Skeletal muscle satellite cell (primary cell): ENCODE measurements around the gene TFDP2.

ENCODE experiments used
- H3K27me3 ChIP-seq: 2 replicates; pipeline ENCODE4 v1.7.0; 2013; ENCODE audit warnings: low read length; ENCODE audit not compliant: control insufficient read depth, insufficient read depth
- H3K36me3 ChIP-seq: 2 replicates; pipeline ENCODE4 v1.7.0; 2013; ENCODE audit warnings: mild to moderate bottlenecking, control low read depth, low read length; ENCODE audit not compliant: insufficient read depth
- H3K4me1 ChIP-seq: 2 replicates; pipeline ENCODE4 v1.7.0; 2013; ENCODE audit warnings: low read length; ENCODE audit not compliant: control insufficient read depth, insufficient read depth
- H3K4me2 ChIP-seq: 2 replicates; pipeline ENCODE4 v1.7.0; 2013; ENCODE audit warnings: mild to moderate bottlenecking, low read length
- H3K4me3 ChIP-seq: 2 replicates; pipeline ENCODE4 v1.7.0; 2013; ENCODE audit warnings: low read length
- H3K9ac ChIP-seq: 2 replicates; pipeline ENCODE4 v1.7.0; 2013; ENCODE audit warnings: mild to moderate bottlenecking, low read depth, low read length, moderate library complexity
- H3K9me3 ChIP-seq: replicated peaks from 2 replicates; pipeline ENCODE4 v1.7.0; 2013; ENCODE audit warnings: mild to moderate bottlenecking, control low read depth, low read length

Gene TFDP2

DNA sequence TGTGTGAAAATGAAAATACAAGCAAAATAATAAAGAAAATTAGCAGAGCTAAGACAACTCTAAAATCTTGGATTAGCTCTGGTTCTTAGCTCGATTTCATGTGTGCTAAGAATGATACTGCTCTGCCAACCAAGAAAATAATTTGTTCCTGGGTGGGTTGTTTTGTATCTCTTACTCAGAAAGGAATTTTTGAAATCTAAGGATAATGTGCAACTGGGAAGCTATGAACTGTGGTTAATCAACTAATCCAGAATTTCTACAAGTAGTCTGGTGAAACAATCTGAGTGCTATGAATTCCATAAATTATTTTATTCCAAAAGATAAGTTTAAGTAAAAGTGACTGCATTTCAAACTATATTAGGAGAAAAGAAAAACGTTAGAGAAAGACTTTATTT, 92.0 kb downstream of the TFDP2 start:
- H3K9me3 ChIP-seq = no peaks in the 10 kb centered on the region

DNA sequence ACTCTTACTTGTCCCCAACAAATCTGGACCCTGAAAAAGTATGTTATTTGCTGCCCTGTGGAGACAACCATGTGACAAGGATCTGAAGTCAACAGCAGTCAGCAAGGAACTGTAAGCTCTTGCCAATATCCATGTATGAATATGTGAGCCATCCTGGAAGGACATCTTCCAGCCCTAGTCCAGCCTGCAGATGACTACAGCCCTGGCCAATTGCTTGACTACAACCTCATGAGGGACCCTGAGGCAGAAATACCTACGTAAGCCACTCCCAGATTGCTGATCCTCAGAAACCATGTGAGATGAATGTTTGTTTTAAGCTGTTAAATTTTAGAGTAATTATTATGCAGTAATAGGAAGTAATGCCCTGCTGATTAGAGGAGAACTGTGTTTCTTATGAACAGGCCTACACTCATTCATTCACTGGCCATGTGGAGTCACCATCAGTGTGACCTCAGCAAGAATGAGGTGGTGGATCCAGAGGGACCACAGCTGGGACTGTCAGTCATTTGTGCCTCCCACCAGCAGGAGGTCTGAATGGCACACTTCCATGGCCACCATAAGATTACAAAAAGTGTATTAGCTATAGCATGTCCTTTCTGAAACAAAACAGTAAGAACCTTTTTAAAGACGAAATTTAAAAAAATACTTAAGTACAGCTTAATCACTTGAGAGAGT, 92.6 kb downstream of the TFDP2 start:
- Histone ChIP-seq H3K9ac (no peak overlapping the region), H3K4me1 (no peaks in the 10 kb centered on the region), H3K36me3 (no peaks in the 10 kb centered on the region), H3K27me3 (no peaks in the 10 kb centered on the region), H3K4me3 (no peak overlapping the region), H3K9me3 (no peaks in the 10 kb centered on the region), H3K4me2 (no peak overlapping the region)

More for the DNA sequence above, 92.0 kb downstream of the TFDP2 start:
- H3K36me3 ChIP-seq = no peaks in the 10 kb centered on the region
- H3K4me1 ChIP-seq = no peaks in the 10 kb centered on the region
- H3K9ac ChIP-seq = no peak overlapping the region
- H3K4me3 ChIP-seq = no peak overlapping the region
- no peaks in the 10 kb centered on the region for H3K27me3 ChIP-seq
- no peak overlapping the region for H3K4me2 ChIP-seq

DNA sequence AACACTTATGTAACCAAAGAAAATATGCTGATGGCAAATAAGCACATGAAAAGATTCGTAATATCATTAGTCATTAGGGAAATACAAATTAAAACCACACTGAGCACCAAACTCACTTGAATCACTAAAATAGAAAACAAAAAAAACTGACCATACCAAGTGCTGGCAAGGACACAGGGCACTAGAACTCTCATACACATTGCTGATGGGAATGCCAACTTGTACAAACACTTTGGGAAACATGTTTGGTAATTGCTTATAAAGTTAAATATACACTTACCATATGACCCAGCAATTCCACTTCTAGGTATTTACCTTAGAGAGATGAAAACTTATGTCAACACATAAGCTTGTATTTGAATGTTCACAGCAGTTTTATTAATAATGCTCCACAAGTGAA, 95.5 kb downstream of the TFDP2 start:
- no peak overlapping the region for H3K4me2 ChIP-seq
- no peaks in the 10 kb centered on the region for H3K4me1 ChIP-seq
- H3K9ac ChIP-seq = no peak overlapping the region
- no peak overlapping the region for H3K4me3 ChIP-seq
- H3K9me3 ChIP-seq = no peaks in the 10 kb centered on the region
- H3K36me3 ChIP-seq = no peaks in the 10 kb centered on the region
- H3K27me3 ChIP-seq = no peaks in the 10 kb centered on the region

DNA sequence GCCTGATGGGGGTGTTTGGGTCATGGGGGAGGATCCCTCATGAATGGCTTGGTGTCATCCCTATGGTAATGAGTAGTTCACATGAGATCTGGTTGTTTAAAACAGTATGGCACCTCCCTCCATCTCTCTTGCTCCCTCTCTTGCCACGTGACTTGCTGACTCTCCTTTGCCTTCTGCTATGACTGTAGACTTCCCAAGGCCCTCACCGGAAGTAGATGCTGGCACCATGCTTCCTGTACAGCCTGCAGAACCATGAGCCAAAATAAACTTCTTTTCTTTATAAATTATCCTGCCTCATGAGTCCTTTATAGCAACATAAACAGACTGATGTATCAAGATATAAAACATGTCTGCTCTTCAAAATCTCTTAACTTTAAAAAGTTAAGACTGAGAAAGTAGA, 96.1 kb downstream of the TFDP2 start:
- H3K27me3 ChIP-seq = no peaks in the 10 kb centered on the region
- H3K9ac ChIP-seq = no peak overlapping the region
- H3K4me3 ChIP-seq = no peak overlapping the region
- H3K4me2 ChIP-seq = no peak overlapping the region
- H3K9me3 ChIP-seq = no peaks in the 10 kb centered on the region
- H3K36me3 ChIP-seq = no peaks in the 10 kb centered on the region
- no peaks in the 10 kb centered on the region for H3K4me1 ChIP-seq

DNA sequence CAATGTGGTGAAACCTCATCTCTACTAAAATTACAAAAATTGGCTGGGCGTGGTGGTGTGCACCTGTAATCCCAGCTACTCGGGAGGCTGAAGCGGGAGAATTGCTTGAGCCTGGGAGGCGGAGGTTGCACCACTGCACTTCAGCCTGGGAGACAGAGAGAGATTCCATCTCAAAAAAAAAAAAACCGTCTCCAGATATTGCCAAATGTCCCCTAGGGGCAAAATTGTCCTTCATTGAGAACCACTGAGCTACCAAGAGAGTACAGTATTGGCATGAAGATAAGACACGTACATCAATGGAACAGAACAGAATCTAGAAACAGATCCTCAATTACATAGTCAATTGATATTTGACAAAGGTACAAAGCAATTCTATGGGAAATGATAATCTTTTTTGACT, 98.0 kb downstream of the TFDP2 start:
- H3K4me3 ChIP-seq = no peak overlapping the region
- no peaks in the 10 kb centered on the region for H3K36me3 ChIP-seq
- H3K4me1 ChIP-seq = no peaks in the 10 kb centered on the region
- H3K9ac ChIP-seq = no peak overlapping the region
- H3K4me2 ChIP-seq = no peak overlapping the region
- H3K27me3 ChIP-seq = no peaks in the 10 kb centered on the region
- H3K9me3 ChIP-seq = no peaks in the 10 kb centered on the region

DNA sequence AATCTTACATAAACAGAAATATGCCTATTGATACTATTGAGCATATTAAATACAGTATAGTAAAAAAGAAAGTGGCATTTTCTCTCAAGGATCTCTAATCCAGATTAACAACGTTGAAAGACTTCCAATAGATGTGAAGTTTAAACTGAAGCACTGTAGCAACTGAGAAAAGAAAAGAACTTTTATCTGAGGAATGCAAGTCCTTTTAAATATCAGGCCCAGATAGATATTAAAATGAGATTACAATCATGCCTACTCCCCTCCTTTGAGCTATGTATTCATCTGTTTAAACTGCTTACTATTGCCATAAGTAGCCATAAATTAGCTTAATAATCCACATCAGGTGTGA, 102.3 kb downstream of the TFDP2 start:
- Histone ChIP-seq H3K9ac (no peak overlapping the region), H3K4me1 (no peaks in the 10 kb centered on the region), H3K4me2 (no peak overlapping the region), H3K4me3 (no peak overlapping the region), H3K27me3 (no peaks in the 10 kb centered on the region), H3K36me3 (no peaks in the 10 kb centered on the region), H3K9me3 (no peaks in the 10 kb centered on the region)

DNA sequence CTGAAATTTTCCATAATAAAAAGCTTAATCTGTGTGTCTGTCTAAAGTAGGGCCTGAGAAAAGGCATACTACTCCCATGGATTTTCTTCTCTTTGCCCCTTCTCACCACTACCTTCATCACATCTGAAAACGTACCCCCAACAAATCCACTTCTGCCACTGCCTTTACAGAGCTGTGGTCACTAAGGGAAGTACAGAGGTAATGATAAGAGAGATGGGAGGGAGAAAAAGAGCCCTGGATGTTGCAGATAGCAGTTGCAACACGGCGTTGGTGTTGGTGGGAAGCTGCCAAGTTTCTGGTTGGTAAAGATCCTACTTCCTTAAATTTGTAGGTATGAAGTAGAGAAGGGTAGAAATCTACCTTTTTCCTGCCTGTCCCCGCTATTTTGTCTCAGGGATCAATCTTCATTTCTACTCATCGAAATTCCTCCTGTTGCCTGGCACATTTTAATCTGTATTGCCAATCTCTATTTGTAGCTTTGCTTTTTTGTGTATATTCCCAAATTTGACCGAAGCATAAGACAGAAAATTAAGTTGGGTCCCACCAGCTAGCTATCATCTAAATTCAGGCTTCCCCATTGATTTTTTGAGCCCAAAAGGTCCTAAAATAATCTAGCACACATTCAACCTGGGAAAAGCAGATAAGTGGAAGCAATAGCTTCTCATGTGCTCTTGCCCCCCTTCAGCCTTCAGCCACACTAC, 102.9 kb downstream of the TFDP2 start:
- H3K9ac ChIP-seq = no peak overlapping the region
- no peak overlapping the region for H3K4me3 ChIP-seq
- H3K27me3 ChIP-seq = no peaks in the 10 kb centered on the region
- H3K4me2 ChIP-seq = no peak overlapping the region
- no peaks in the 10 kb centered on the region for H3K36me3 ChIP-seq
- H3K9me3 ChIP-seq = no peaks in the 10 kb centered on the region
- no peaks in the 10 kb centered on the region for H3K4me1 ChIP-seq

DNA sequence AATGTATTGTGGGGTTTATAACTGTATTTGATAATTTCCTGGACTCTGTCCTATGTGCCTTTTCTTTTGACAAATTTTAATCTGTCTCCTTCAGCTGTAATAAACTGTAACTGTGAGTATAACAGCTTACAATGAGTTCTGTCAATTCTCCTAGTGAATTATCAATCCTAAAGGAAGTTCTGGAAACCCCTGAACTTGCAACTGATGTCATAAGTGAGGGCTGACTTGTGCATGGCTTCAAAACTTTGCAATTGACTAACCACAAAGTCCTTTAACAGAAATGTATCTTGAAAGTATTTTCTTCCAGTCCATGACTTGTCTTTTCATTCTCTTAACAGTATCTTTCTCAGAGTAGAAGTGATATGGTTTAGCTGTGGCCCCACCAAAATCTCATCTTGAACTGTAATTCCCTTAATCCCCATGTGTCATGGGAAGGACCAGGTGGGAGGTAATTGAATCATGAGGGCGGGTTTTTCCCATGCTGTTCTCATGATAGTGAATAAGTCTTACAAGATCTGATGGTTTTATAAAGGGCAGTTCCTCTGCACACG, 108.3 kb downstream of the TFDP2 start:
- Histone ChIP-seq H3K4me1 (no peaks in the 10 kb centered on the region), H3K36me3 (no peaks in the 10 kb centered on the region), H3K9ac (no peak overlapping the region), H3K27me3 (no peaks in the 10 kb centered on the region), H3K4me3 (no peak overlapping the region), H3K4me2 (no peak overlapping the region), H3K9me3 (no peaks in the 10 kb centered on the region)

DNA sequence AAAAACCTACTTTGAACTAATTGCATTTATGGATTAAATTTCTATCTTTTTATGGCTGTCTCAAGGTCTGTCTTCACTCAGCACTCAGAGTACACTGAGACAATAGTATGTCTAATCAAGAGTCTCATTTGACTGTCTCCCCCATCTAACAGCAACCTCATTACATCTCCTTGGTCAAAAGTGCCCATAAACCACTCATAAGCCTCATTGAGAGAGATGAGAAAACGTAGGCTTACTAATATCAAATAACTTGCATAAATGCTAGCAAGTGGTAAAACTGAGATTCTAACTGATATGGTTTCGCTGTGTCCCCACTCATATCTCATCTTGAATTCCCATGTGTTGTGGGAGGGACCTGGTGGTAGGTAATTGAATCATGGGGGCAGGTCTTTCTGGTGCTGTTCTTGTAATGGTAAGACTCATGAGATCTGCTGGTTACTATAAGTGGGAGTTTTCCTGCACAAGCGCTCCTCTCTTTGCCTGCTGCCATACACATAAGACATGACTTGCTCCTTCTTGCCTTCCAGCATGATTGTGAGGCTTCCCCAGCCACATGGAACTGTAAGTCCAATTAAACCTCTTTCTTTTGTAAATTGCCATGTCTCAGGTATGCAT, 113.9 kb downstream of the TFDP2 start:
- H3K9me3 ChIP-seq = no peaks in the 10 kb centered on the region
- no peaks in the 10 kb centered on the region for H3K4me1 ChIP-seq
- no peaks in the 10 kb centered on the region for H3K36me3 ChIP-seq
- no peak overlapping the region for H3K9ac ChIP-seq
- no peak overlapping the region for H3K4me2 ChIP-seq
- no peaks in the 10 kb centered on the region for H3K27me3 ChIP-seq
- H3K4me3 ChIP-seq = no peak overlapping the region

DNA sequence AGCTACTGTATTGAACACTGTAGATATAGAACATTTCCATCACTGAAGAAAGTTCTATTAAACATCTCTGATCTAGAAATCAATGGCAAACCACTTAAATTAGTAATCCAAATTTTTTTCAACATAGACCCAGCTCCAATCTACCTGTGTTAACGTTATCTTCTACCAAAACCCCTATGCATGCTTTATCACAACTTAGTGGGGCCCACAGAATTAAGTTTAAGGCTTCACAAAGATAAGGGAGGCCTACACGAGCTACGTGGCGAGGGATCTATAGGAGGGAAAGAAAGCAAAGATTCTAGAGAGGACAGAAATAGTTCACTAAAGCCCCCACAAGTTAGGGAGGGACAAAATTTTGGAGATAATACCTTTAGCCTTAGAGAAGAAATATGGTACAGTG, 116.1 kb downstream of the TFDP2 start:
- Histone ChIP-seq H3K36me3 (no peaks in the 10 kb centered on the region), H3K4me3 (no peak overlapping the region), H3K4me2 (no peak overlapping the region), H3K4me1 (no peaks in the 10 kb centered on the region), H3K27me3 (no peaks in the 10 kb centered on the region), H3K9ac (no peak overlapping the region), H3K9me3 (no peaks in the 10 kb centered on the region)

DNA sequence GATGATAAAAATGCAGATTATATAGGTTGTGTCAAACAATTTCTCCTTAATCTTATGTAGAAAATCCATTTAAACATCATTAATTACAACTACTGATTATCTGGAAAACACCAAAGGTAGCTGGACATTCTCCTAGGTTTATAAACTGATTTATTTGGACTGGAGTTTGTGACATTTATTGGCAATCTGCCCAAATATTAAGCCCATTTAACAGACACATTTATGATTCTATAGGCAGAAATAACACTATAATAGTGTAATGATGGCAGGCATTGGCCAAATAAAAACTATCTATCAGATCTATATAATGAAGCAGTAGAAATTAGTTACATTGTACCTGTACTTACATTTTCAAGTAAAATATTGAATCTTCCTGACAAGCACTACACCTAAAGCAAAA, 117.8 kb downstream of the TFDP2 start:
- peaks cover 7% of the 10 kb centered on the region for H3K4me1 ChIP-seq
- H3K4me3 ChIP-seq = no peak overlapping the region
- no peaks in the 10 kb centered on the region for H3K9me3 ChIP-seq
- H3K36me3 ChIP-seq = no peaks in the 10 kb centered on the region
- H3K4me2 ChIP-seq = no peak overlapping the region
- H3K27me3 ChIP-seq = no peaks in the 10 kb centered on the region
- H3K9ac ChIP-seq = no peak overlapping the region
